SK-N-SH (cell line): ENCODE data around the gene PKDCC. TPM values are rescaled to one million over a fixed set of nuclear protein-coding genes. Genes with fewer than 3 reads are reported as not detected.

Experiments
- CTCF ChIA-PET: fragments of 300-600, 350-600 bp; formaldehyde crosslinking; extraction: SDS; loops from one replicate; lab custom pipeline; 2021; lab: Yijun Ruan, JAX
- POLR2A ChIA-PET: fragments of 350-600 bp; sonication (Branson Sonifier 250); formaldehyde crosslinking; extraction: SDS; loops from one replicate; lab custom pipeline; 2020; ENCODE audit warnings: antibody characterized with exemption, inconsistent platforms; lab: Yijun Ruan, JAX
- DNase-seq: peaks from one replicate; pipeline ENCODE4 v3.0.0; 2012
- H2AFZ ChIP-seq: fragments of 200-600 bp; sonication (generic); 2 replicates; pipeline ENCODE4 v1.8.1; 2016; ENCODE audit warnings: antibody characterized with exemption, mild to moderate bottlenecking, low read depth
- H3F3A ChIP-seq: fragments of 200-600 bp; sonication (generic); replicated peaks from 2 replicates; pipeline ENCODE3; 2016; ENCODE audit warnings: antibody characterized with exemption, mild to moderate bottlenecking; ENCODE audit not compliant: insufficient read depth
- H3K27ac ChIP-seq, 2 experiments: fragments of 200-500 bp in 1 of 2; fragments of 200-600 bp in 1 of 2; sonication (Bioruptor generic) in 1 of 2; sonication (generic), shearing (Covaris generic) in 1 of 2; 2 replicates each; pipeline versions ENCODE4 v1.5.1 to v1.6.1; 2014 to 2016; ENCODE audit warnings: low read depth in 2 of 2, inconsistent platforms in 1 of 2, low read length in 1 of 2, mild to moderate bottlenecking in 1 of 2, mixed read lengths in 1 of 2
- H3K27me3 ChIP-seq: fragments of 200-600 bp; sonication (generic), shearing (Covaris generic); 2 replicates; pipeline ENCODE4 v1.6.1; 2016; ENCODE audit warnings: mixed run types; ENCODE audit not compliant: insufficient read depth
- H3K36me3 ChIP-seq, 2 experiments: fragments of 200-500 bp in 1 of 2; fragments of 200-600 bp in 1 of 2; sonication (Bioruptor generic) in 1 of 2; sonication (generic) in 1 of 2; replicated peaks in 1 of 2; 2 replicates each; pipeline versions ENCODE3 to v1.5.1; 2014 to 2016; ENCODE audit warnings: low read length in 1 of 2, mild to moderate bottlenecking in 1 of 2; ENCODE audit not compliant: insufficient read depth in 2 of 2, control insufficient read depth in 1 of 2
- H3K4me1 ChIP-seq, 2 experiments: fragments of 200-500 bp in 1 of 2; fragments of 200-600 bp in 1 of 2; sonication (Bioruptor generic) in 1 of 2; sonication (generic), shearing (Covaris generic) in 1 of 2; 2 replicates each; pipeline versions ENCODE4 v1.5.1 to v1.6.1; 2014 to 2016; ENCODE audit warnings: low read depth in 1 of 2, low read length in 1 of 2, mixed run types in 1 of 2; ENCODE audit not compliant: insufficient read depth in 2 of 2, control insufficient read depth in 1 of 2
- H3K4me2 ChIP-seq: fragments of 200-600 bp; sonication (generic), shearing (Covaris generic); 2 replicates; pipeline ENCODE4 v1.6.1; 2017; ENCODE audit warnings: mixed run types
- H3K4me3 ChIP-seq, 2 experiments: fragments of 200-500 bp in 1 of 2; fragments of 200-600 bp in 1 of 2; sonication (Bioruptor generic) in 1 of 2; sonication (generic), shearing (Covaris generic) in 1 of 2; 2 replicates each; pipeline versions ENCODE4 v1.5.1 to v1.8.1; 2014 to 2016; ENCODE audit warnings: low read depth in 2 of 2, inconsistent platforms in 1 of 2, low read length in 1 of 2, mild to moderate bottlenecking in 1 of 2, mixed read lengths in 1 of 2, moderate library complexity in 1 of 2
- H3K79me2 ChIP-seq: fragments of 200-600 bp; sonication (generic); 2 replicates; pipeline ENCODE4 v1.8.1; 2017; ENCODE audit warnings: mild to moderate bottlenecking; ENCODE audit not compliant: insufficient read depth
- H3K9ac ChIP-seq: fragments of 200-600 bp; sonication (generic); 2 replicates; pipeline ENCODE4 v1.6.1; 2017; ENCODE audit warnings: mixed run types
- H3K9me2 ChIP-seq: fragments of 200-600 bp; sonication (generic); 2 replicates; pipeline ENCODE4 v1.6.1; 2017; ENCODE audit warnings: mixed run types
- H3K9me3 ChIP-seq: fragments of 200-600 bp; sonication (generic); 2 replicates; pipeline ENCODE4 v1.6.1; 2017; ENCODE audit warnings: mixed run types, mild to moderate bottlenecking, moderate library complexity
- H4K20me1 ChIP-seq: fragments of 200-600 bp; sonication (generic); 2 replicates; pipeline ENCODE4 v1.6.1; 2017; ENCODE audit warnings: mild to moderate bottlenecking, mixed run types; ENCODE audit not compliant: insufficient read depth
- EZH2phosphoT487 ChIP-seq: fragments of 200-600 bp; sonication (generic); IDR thresholded peaks from 2 replicates; pipeline ENCODE4 v1.6.1; 2017; ENCODE audit warnings: low read depth, mixed run types, mild to moderate bottlenecking, antibody characterized with exemption, moderate library complexity, borderline replicate concordance
- FOSL2 ChIP-seq: IDR thresholded peaks from 2 replicates; pipeline ENCODE4 v1.4.0; 2012; ENCODE audit warnings: low read depth, mild to moderate bottlenecking, moderate library complexity, borderline replicate concordance
- FOXJ3 ChIP-seq: sonication (generic); formaldehyde crosslinking; IDR thresholded peaks from 2 replicates; pipeline ENCODE4 v1.5.1; 2020; ENCODE audit warnings: mild to moderate bottlenecking, missing genetic modification reagents
- IRF3 ChIP-seq: fragments of 150-350 bp; IDR thresholded peaks from 2 replicates; pipeline ENCODE4 v1.6.1; 2016; ENCODE audit warnings: mild to moderate bottlenecking, low read depth, low read length
- JUND ChIP-seq: IDR thresholded peaks from 2 replicates; pipeline ENCODE4 v1.4.0; 2012
- MEF2A ChIP-seq: IDR thresholded peaks from 2 replicates; pipeline ENCODE4 v1.4.0; 2012; ENCODE audit warnings: low read depth, borderline replicate concordance
- MXI1 ChIP-seq: IDR thresholded peaks from 2 replicates; pipeline ENCODE4 v1.6.1; 2012; ENCODE audit warnings: mild to moderate bottlenecking, low read depth, low read length, improper control_type of control experiment
- NFIC ChIP-seq: IDR thresholded peaks from 2 replicates; pipeline ENCODE4 v1.4.0; 2012; ENCODE audit warnings: borderline replicate concordance
- POLR2AphosphoS5 ChIP-seq: IDR thresholded peaks from 2 replicates; pipeline ENCODE4 v1.6.1; 2012; ENCODE audit warnings: low read depth, low read length
- RAD21 ChIP-seq: IDR thresholded peaks from 2 replicates; pipeline ENCODE4 v1.6.1; 2012; ENCODE audit warnings: mild to moderate bottlenecking, low read length
- RCOR1 ChIP-seq: fragments of 150-350 bp; IDR thresholded peaks from 2 replicates; pipeline ENCODE4 v1.6.1; 2017; ENCODE audit warnings: antibody characterized with exemption, low read length
- REST ChIP-seq: IDR thresholded peaks from 2 replicates; pipeline ENCODE4 v1.6.1; 2012; ENCODE audit warnings: mild to moderate bottlenecking, low read depth, low read length, moderate library complexity
- RFX5 ChIP-seq: IDR thresholded peaks from 2 replicates; pipeline ENCODE4 v1.6.1; 2012; ENCODE audit warnings: mild to moderate bottlenecking, improper control_type of control experiment, low read length
- RXRA ChIP-seq: IDR thresholded peaks from 2 replicates; pipeline ENCODE4 v1.4.0; 2012; ENCODE audit warnings: low read depth, mild to moderate bottlenecking, borderline replicate concordance
- SIN3A ChIP-seq: IDR thresholded peaks from 2 replicates; pipeline ENCODE4 v1.6.1; 2012; ENCODE audit warnings: low read depth, mild to moderate bottlenecking, low read length, moderate library complexity, borderline replicate concordance
- SMC3 ChIP-seq: IDR thresholded peaks from 2 replicates; pipeline ENCODE4 v1.6.1; 2012; ENCODE audit warnings: low read depth, low read length, improper control_type of control experiment
- TAF1 ChIP-seq: IDR thresholded peaks from 2 replicates; pipeline ENCODE4 v1.6.1; 2012; ENCODE audit warnings: low read depth, mild to moderate bottlenecking, low read length, moderate library complexity, borderline replicate concordance
- TCF12 ChIP-seq: IDR thresholded peaks from 2 replicates; pipeline ENCODE4 v1.4.0; 2012
- YY1 ChIP-seq: IDR thresholded peaks from 2 replicates; pipeline ENCODE4 v1.4.0; 2012; ENCODE audit warnings: low read depth, mild to moderate bottlenecking
- ZBTB33 ChIP-seq: IDR thresholded peaks from 2 replicates; pipeline ENCODE4 v1.4.0; 2012; ENCODE audit warnings: low read depth, borderline replicate concordance
- WGBS: methylation state at CpG from one replicate; pipeline ENCODE4 v1.1.6; 2017; ENCODE audit warnings: low lambda C conversion rate; 5-methylcytosine and 5-hydroxymethylcytosine counted together
- polyA plus RNA-seq, 3 experiments: library from polyadenylated mRNA; depleted of rRNA; stranded (reverse); fragments of >200 nt; gene quantifications; 2 replicates each; pipeline ENCODE4 v1.2.3, GENCODE V29; 2012

PKDCC gene
- polyA plus RNA-seq, 1 of the 3 experiments (the other 2 are of a cell fraction), result 16.0 TPM

DNA sequence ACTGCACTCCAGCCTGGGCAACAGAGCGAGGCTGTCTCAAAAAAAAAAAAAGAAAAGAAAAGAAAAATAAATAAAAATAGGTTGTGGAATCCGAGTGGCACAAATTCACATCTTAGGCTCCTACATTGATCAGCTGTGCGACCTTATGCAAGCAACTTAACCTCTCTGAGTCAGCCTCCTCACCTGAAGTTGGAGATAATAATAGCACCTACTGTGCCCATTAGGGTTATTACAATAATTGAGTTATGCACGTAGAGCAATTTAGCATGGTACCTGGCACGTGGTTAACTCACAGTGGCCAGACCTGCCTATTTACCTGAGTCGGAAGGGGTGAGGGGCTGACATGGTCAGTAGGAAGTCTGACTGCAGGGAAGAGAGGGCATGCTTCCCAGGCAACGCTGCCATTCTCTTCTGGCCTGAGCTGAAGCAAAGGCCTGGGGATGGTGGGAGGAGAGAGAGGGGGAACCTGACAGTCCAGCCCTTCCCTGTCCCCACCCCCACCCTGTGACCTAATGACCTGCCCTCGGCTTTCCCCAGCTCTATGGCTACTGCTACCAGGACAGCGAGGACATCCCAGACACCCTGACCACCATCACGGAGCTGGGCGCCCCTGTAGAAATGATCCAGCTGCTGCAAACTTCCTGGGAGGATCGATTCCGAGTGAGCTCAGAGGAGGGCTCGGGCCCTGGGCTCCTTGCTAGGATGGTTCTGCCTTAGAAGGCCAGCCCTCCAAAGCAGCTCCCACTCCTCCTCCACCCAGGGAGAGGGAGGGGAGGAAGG, 5.1 kb downstream of the PKDCC start:
- no peaks in the 10 kb centered on the region for H3K9me2 ChIP-seq
- peaks cover 0 to 40% of the 10 kb centered on the region in 2 experiments; a peak in 1 of 4 replicates for H3K4me1 ChIP-seq
- H3K27ac ChIP-seq, result no peak overlapping the region
- DNase-seq, result no peak
- no peak for TF ChIP-seq REST
- TF ChIP-seq RAD21, result no peak
- TF ChIP-seq POLR2AphosphoS5, result no peak
- TF ChIP-seq RFX5, result no peak
- no peak for TF ChIP-seq YY1
- no peak for TF ChIP-seq TCF12
- no peak for TF ChIP-seq NFIC
- TF ChIP-seq JUND, result no peak
- no peak for TF ChIP-seq ZBTB33
- no peak for TF ChIP-seq RXRA
- no peak for TF ChIP-seq FOXJ3 (CRISPR knock-in tag)
- no peak for TF ChIP-seq MEF2A
- TF ChIP-seq SMC3, result no peak
- TF ChIP-seq MXI1, result no peak
- TF ChIP-seq TAF1, result no peak
- no peak for TF ChIP-seq RCOR1
- TF ChIP-seq IRF3, result no peak
- TF ChIP-seq FOSL2, result no peak
- no peak for TF ChIP-seq SIN3A
- TF ChIP-seq EZH2phosphoT487, result no peak
- no peaks in the 10 kb centered on the region for H3K79me2 ChIP-seq
- no peaks in the 10 kb centered on the region for H3K9me3 ChIP-seq
- H3K4me3 ChIP-seq, result no peak overlapping the region
- WGBS, result 92% methylated on average over 11 of the region's 14 CpGs
- no peak overlapping the region for H2AFZ ChIP-seq
- ChIA-PET CTCF (interaction anchor here (1.0 to 5.6 kb wide), 7 partner anchors 16 to 199 kb away, joined by 4 to 42 read pairs (median 7); no protein-coding TSS in a partner anchor), POLR2A (interaction anchor here (1.1 kb wide), 1 partner anchor 98 kb away, joined by 8 read pairs; no protein-coding TSS in a partner anchor)
- H3K9ac ChIP-seq, result no peak overlapping the region
- no peak overlapping the region for H3K4me2 ChIP-seq
- H3K27me3 ChIP-seq, result no peaks in the 10 kb centered on the region
- H4K20me1 ChIP-seq, result no peaks in the 10 kb centered on the region
- H3K36me3 ChIP-seq, result peaks cover 0 to 23% of the 10 kb centered on the region in 2 experiments
- no peaks in the 10 kb centered on the region for H3F3A ChIP-seq
